C4-2B (cell line): ENCODE data around the gene RAB44.
"Not testable (repeated sequence)": the region's sequence is repeated elsewhere in the genome, so short reads cannot be mapped to it uniquely, and the experiment has no call there.

Source experiments
- ZFX ChIP-seq: fragments of 450-650 bp; IDR thresholded peaks from 2 replicates; pipeline ENCODE4 v1.6.1; 2017
- TF ChIP-seq, protein P1 (sequence below): fragments of 450-650 bp; conservative IDR thresholded peaks from 2 replicates; pipeline ENCODE4 v1.5.1; 2017; ENCODE audit warnings: mild to moderate bottlenecking

DNA sequence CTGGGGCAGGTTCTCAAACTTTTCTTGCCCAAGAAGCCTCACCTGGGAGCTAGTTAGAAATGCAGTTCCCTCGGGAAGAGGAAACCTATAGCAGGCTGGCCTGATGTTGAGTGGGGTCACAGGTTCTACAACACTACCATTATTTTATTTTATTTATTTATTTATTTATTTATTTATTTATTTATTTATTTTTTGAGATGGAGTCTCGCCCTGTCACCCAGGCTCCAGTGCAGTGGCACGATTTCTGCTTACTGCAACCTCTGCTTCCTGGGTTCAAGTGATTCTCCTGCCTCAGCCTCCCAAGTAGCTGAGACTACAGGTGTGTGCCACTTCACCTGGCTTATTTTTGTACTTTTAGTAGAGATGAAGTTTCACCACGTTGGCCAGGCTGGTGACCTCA is 26.4 kb downstream of the RAB44 start:
- TF ChIP-seq, protein P1, sequence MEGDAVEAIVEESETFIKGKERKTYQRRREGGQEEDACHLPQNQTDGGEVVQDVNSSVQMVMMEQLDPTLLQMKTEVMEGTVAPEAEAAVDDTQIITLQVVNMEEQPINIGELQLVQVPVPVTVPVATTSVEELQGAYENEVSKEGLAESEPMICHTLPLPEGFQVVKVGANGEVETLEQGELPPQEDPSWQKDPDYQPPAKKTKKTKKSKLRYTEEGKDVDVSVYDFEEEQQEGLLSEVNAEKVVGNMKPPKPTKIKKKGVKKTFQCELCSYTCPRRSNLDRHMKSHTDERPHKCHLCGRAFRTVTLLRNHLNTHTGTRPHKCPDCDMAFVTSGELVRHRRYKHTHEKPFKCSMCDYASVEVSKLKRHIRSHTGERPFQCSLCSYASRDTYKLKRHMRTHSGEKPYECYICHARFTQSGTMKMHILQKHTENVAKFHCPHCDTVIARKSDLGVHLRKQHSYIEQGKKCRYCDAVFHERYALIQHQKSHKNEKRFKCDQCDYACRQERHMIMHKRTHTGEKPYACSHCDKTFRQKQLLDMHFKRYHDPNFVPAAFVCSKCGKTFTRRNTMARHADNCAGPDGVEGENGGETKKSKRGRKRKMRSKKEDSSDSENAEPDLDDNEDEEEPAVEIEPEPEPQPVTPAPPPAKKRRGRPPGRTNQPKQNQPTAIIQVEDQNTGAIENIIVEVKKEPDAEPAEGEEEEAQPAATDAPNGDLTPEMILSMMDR: not testable (repeated sequence)
- not testable (repeated sequence) for TF ChIP-seq ZFX
